Esophagus squamous epithelium (tissue), 4 donors: Measurements from ENCODE around the gene PSENEN.

ENCODE experiments used
- CTCF ChIP-seq, 6 experiments: fragments of 450-650 bp in 4 of 6; fragments of 200-600 bp in 2 of 6; sonication (generic) in 2 of 6; IDR thresholded peaks; one replicate each; pipeline ENCODE4 v1.5.1; 2016 to 2019; ENCODE audit warnings: antibody characterized with exemption in 6 of 6, mild to moderate bottlenecking in 4 of 6, moderate library complexity in 4 of 6
- POLR2A ChIP-seq, 4 donors: fragments of 450-650 bp; IDR thresholded peaks; one replicate each; pipeline ENCODE4 v1.6.1; 2017; ENCODE audit warnings: antibody characterized with exemption in 4 of 4, mild to moderate bottlenecking in 4 of 4, moderate library complexity in 3 of 4

GRCh38 chr19:35715981-35716800 lies 29.3 kb upstream of the PSENEN start:
- TF ChIP-seq POLR2A (IDR thresholded peaks at IDR 0.05): no peak
- TF ChIP-seq CTCF (IDR thresholded peaks at IDR 0.05): no peak
